SJCRH30 (cell line): ENCODE measurements around the gene PAH. TPM values are rescaled to one million over a fixed set of nuclear protein-coding genes. Genes with fewer than 3 reads are reported as not detected.
"Not testable (repeated sequence)": the region's sequence is repeated elsewhere in the genome, so short reads cannot be mapped to it uniquely, and the experiment has no call there.

Source experiments
- DNase-seq, 2 experiments: peaks; one replicate each; pipeline ENCODE4 v3.0.0-alpha.2; 2015 to 2020
- H3K27ac ChIP-seq: fragments of 250-450 bp; sonication (Bioruptor Pico); 2 replicates; pipeline ENCODE4 v1.5.1; 2020; ENCODE audit warnings: mild to moderate bottlenecking, moderate library complexity
- H3K27me3 ChIP-seq: fragments of 250-450 bp; sonication (Bioruptor Pico); 2 replicates; pipeline ENCODE4 v1.5.1; 2020; ENCODE audit warnings: mild to moderate bottlenecking, moderate library complexity
- H3K36me3 ChIP-seq: fragments of 250-450 bp; sonication (Bioruptor Pico); 2 replicates; pipeline ENCODE4 v1.5.1; 2020; ENCODE audit warnings: mild to moderate bottlenecking, moderate library complexity
- H3K4me1 ChIP-seq: fragments of 250-450 bp; sonication (Bioruptor Pico); 2 replicates; pipeline ENCODE4 v1.5.1; 2020; ENCODE audit warnings: mild to moderate bottlenecking, moderate library complexity
- H3K4me3 ChIP-seq: fragments of 250-450 bp; sonication (Bioruptor Pico); 2 replicates; pipeline ENCODE4 v1.5.1; 2020; ENCODE audit warnings: mild to moderate bottlenecking, moderate library complexity
- H3K9me3 ChIP-seq: fragments of 250-450 bp; sonication (Bioruptor Pico); replicated peaks from 2 replicates; pipeline ENCODE4 v1.5.1; 2020; ENCODE audit warnings: mild to moderate bottlenecking, moderate library complexity
- total RNA-seq: library from RNA; depleted of rRNA; stranded (reverse); fragments of >200 nt; shearing (Covaris generic); gene quantifications from 2 replicates; pipeline ENCODE4 v1.2.3, GENCODE V29; 2014

The PAH gene
- total RNA-seq, 1 experiment from 2014 or later = not detected

GRCh38 chr12:102848832-102849231, 68.2 kb downstream of the PAH start:
- no peak overlapping the region for H3K4me3 ChIP-seq
- no peak overlapping the region for H3K27ac ChIP-seq
- no peaks in the 10 kb centered on the region for H3K9me3 ChIP-seq
- H3K36me3 ChIP-seq = no peaks in the 10 kb centered on the region
- no peaks in the 10 kb centered on the region for H3K4me1 ChIP-seq
- DNase-seq = peak in 1 of 2 experiments; percentile 11
- H3K27me3 ChIP-seq = no peaks in the 10 kb centered on the region

- Histone ChIP-seq H3K27me3 (no peaks in the 10 kb centered on the region), H3K4me1 (no peaks in the 10 kb centered on the region), H3K4me3 (no peak overlapping the region), H3K9me3 (no peaks in the 10 kb centered on the region), H3K27ac (no peak overlapping the region), H3K36me3 (no peaks in the 10 kb centered on the region)
- DNase-seq = no peak
Observed at GRCh38 chr12:102847131-102847530, 69.9 kb downstream of the PAH start.

- H3K27ac ChIP-seq = no peak overlapping the region
- no peaks in the 10 kb centered on the region for H3K4me1 ChIP-seq
- DNase-seq = peak; percentile 17 to 51
- no peaks in the 10 kb centered on the region; the same call in 1 of the 2 replicates for H3K9me3 ChIP-seq
- H3K36me3 ChIP-seq = no peaks in the 10 kb centered on the region
- H3K27me3 ChIP-seq = no peaks in the 10 kb centered on the region
- H3K4me3 ChIP-seq = no peak overlapping the region
Observed at GRCh38 chr12:102833687-102834441, 83.2 kb downstream of the PAH start.

- DNase-seq, H3K4me3 ChIP-seq, H3K36me3 ChIP-seq, H3K4me1 ChIP-seq, H3K9me3 ChIP-seq, H3K27ac ChIP-seq, H3K27me3 ChIP-seq: not testable (repeated sequence)
Observed at GRCh38 chr12:102832826-102833225, 84.2 kb downstream of the PAH start.

- Histone ChIP-seq H3K36me3 (no peaks in the 10 kb centered on the region), H3K27ac (no peak overlapping the region), H3K4me3 (no peak overlapping the region), H3K9me3 (no peaks in the 10 kb centered on the region), H3K4me1 (no peaks in the 10 kb centered on the region), H3K27me3 (no peaks in the 10 kb centered on the region)
- DNase-seq = peak; percentile 32 to 37
Observed at GRCh38 chr12:102824218-102824835, 92.7 kb downstream of the PAH start.

DNA sequence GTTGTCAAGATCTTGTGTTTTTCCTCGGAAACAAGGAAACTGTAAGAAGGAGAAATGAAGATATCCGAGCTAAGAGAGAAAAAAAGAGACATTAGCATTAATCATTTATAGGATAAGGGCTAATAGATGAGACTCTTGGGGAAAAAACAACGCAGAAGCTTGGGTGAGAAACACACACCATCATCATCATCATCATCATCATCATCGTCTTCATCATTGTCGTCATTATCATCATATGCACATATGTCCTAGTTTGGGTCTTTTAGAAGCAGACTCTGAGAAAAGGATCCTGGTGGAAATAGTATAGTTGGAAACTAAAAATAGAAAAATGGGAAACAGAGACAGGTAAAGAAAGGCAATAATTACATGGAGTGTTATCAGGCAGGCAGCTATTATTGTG, 95.9 kb downstream of the PAH start:
- Histone ChIP-seq H3K9me3 (no peaks in the 10 kb centered on the region), H3K27me3 (no peaks in the 10 kb centered on the region), H3K4me1 (no peaks in the 10 kb centered on the region), H3K27ac (no peak overlapping the region), H3K4me3 (no peak overlapping the region), H3K36me3 (no peaks in the 10 kb centered on the region)
- DNase-seq = no peak

DNA sequence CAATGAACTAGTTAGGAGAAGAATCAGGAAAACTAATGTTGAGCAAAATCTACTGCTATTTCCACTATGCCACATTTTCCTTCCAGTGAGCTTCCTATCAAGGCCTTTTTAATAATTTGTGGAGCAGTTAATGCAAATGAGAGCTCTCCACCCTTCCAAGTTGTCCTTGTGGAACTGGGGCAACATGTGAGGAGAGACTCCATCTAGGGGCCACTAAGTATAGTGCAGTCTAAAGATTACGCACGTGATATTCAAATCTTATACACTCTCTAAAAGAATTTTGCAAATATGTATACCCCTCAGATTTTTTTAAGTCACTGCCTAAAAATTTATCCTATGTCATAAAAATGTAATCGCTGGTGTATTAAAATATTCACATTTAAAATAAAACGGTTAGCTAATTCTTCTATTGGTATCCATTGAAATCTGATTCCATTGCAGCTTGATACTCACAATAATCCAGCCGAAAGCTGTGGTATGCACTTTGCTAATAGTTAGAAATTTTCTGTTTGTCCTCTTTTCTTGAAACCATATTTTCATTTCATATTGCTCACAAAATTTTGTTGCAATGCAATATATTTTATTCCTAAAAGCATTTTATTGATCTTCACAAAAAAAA, 100.1 kb downstream of the PAH start:
- no peaks in the 10 kb centered on the region for H3K4me1 ChIP-seq
- H3K27ac ChIP-seq = no peak overlapping the region
- peak in 1 of 2 experiments; percentile 55 for DNase-seq
- H3K9me3 ChIP-seq = no peaks in the 10 kb centered on the region
- H3K27me3 ChIP-seq = no peaks in the 10 kb centered on the region
- no peaks in the 10 kb centered on the region for H3K36me3 ChIP-seq
- no peak overlapping the region for H3K4me3 ChIP-seq

GRCh38 chr12:102814691-102815367, 102.2 kb downstream of the PAH start:
- Histone ChIP-seq H3K4me1 (no peaks in the 10 kb centered on the region), H3K36me3 (no peaks in the 10 kb centered on the region), H3K4me3 (no peak overlapping the region), H3K27me3 (no peaks in the 10 kb centered on the region), H3K27ac (no peak overlapping the region), H3K9me3 (no peaks in the 10 kb centered on the region)
- no peak for DNase-seq

DNA sequence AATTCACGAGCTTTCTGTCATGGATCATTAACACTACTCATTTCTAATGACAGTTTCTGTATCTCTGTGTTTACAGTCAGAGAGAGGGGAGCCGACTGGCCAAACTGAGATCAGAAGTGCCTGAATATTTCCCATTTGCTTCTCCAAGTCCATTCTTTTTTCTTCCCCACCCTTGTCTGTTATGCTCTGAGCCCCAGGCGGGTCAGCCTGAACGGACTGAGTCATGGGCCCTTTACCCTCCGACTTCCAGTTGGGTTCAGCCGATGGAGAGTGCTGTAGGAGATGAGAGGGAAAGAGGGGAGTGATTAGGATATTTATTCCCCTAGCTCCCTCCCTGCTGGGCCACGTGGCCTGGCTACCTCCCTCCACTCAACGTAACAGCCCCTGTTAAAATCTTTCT, 104.7 kb downstream of the PAH start:
- no peaks in the 10 kb centered on the region for H3K9me3 ChIP-seq
- H3K36me3 ChIP-seq = no peaks in the 10 kb centered on the region
- H3K27ac ChIP-seq = no peak overlapping the region
- no peak for DNase-seq
- H3K4me3 ChIP-seq = no peak overlapping the region
- no peaks in the 10 kb centered on the region for H3K27me3 ChIP-seq
- no peaks in the 10 kb centered on the region for H3K4me1 ChIP-seq

DNA sequence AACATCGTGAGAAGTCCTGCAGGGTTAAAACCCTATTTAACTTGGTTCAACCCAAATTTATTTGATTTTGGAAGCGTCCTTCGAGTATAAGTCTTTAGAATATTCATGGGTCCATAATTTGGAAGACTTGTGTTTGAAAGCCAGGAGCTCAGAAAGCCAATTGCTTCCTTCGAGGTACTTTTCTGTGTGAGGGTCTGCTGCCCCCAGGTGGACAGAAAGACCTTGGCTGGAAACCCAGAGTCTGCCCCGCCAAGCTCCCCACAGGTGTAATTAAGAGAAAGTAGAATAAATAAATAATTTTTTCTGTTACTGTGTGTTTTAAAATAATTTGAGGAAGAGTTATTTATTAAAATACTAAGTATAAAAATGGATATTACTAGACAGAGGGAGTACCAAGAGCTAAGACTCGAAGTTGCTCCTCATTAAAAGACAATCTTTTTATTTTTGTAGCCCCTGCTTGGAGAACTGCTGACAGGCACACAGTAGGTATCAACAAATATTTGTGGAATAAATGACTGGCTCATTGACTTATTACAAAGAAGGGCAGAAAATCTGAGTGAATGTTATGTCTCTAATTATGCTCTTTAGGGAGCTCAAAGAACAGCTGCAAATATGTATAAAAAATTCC, 105.8 kb downstream of the PAH start:
- H3K27ac ChIP-seq = no peak overlapping the region
- H3K36me3 ChIP-seq = no peaks in the 10 kb centered on the region
- no peaks in the 10 kb centered on the region for H3K27me3 ChIP-seq
- DNase-seq = peak; percentile 11 to 40
- H3K4me3 ChIP-seq = no peak overlapping the region
- no peaks in the 10 kb centered on the region for H3K9me3 ChIP-seq
- no peaks in the 10 kb centered on the region for H3K4me1 ChIP-seq

DNA sequence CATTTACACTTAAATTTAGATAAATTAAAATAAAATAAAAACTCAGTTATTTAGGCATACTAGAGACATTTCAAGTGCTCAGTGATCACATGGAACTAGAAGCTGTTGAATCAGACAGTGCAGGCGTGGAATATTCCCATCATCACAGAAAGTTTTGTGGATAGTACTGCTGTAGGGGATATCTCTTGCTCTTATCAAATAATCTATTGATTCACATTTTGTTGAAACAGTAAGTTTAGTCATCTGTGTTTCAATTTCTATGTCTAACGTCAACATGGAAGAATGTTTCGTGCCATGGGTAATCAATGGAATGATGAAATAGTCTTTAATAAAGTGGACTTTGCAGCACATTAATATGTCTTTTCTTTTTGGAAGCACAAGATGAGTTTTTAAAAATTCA, 108.6 kb downstream of the PAH start:
- H3K27me3 ChIP-seq = no peaks in the 10 kb centered on the region
- DNase-seq = no peak
- H3K36me3 ChIP-seq = no peaks in the 10 kb centered on the region
- H3K4me1 ChIP-seq = no peaks in the 10 kb centered on the region
- H3K4me3 ChIP-seq = no peak overlapping the region
- no peaks in the 10 kb centered on the region for H3K9me3 ChIP-seq
- no peak overlapping the region for H3K27ac ChIP-seq

DNA sequence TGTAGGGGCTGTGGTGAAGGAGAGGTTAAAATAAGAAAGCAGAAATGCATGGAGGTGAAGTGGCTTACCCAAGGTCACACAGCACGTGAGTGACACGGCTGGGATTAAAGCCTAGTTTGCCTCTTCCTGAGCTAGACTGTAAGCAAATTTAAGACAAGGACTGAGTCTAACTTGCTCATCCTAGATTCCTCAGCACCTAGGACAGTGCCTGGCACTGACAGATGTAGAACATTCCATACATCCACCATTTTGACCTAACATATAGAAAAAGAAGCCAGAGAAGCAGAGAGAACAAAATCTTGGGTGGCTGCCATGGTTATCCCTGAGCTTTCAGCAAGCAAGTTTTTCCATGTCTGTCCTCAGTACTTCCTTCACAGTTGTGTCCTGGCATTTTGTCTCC, 110.5 kb downstream of the PAH start:
- DNase-seq = no peak
- Histone ChIP-seq H3K27ac (no peak overlapping the region), H3K27me3 (no peaks in the 10 kb centered on the region), H3K4me3 (no peak overlapping the region), H3K4me1 (no peaks in the 10 kb centered on the region), H3K9me3 (no peaks in the 10 kb centered on the region), H3K36me3 (no peaks in the 10 kb centered on the region)

- no peaks in the 10 kb centered on the region for H3K36me3 ChIP-seq
- no peak overlapping the region for H3K4me3 ChIP-seq
- DNase-seq = no peak
- no peaks in the 10 kb centered on the region for H3K9me3 ChIP-seq
- H3K27ac ChIP-seq = no peak overlapping the region
- H3K4me1 ChIP-seq = no peaks in the 10 kb centered on the region
- no peaks in the 10 kb centered on the region for H3K27me3 ChIP-seq
Observed at GRCh38 chr12:102806110-102806509, 110.9 kb downstream of the PAH start.

DNA sequence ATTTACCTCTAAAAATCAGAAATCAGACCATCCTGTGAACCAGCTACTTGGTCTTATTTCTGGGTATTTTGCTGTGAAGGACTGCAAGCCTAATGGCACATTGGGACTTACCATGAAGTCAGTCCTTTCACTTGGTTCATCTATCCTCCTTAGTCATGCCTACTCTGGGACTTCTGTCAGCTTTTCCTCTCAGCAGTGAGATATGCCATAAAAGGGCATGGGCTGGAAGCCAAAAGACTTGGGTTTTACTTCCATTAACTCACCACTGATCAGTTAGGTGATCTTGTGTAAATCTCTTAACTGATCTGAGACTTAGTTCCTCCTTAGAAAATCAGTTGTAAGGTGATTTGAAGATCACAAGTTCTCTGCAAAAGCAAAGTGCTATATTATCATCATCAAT, 116.5 kb downstream of the PAH start:
- H3K4me1 ChIP-seq = no peaks in the 10 kb centered on the region
- H3K4me3 ChIP-seq = no peak overlapping the region
- H3K27me3 ChIP-seq = no peaks in the 10 kb centered on the region
- H3K36me3 ChIP-seq = no peaks in the 10 kb centered on the region
- no peaks in the 10 kb centered on the region for H3K9me3 ChIP-seq
- DNase-seq = no peak
- no peak overlapping the region for H3K27ac ChIP-seq

GRCh38 chr12:102799229-102799628, 117.8 kb downstream of the PAH start:
- Histone ChIP-seq H3K4me1 (no peaks in the 10 kb centered on the region), H3K27ac (no peak overlapping the region), H3K4me3 (no peak overlapping the region)

More at GRCh38 chr12:102799229-102799628, 117.8 kb downstream of the PAH start:
- DNase-seq = no peak
- H3K9me3 ChIP-seq = no peaks in the 10 kb centered on the region
- no peaks in the 10 kb centered on the region for H3K27me3 ChIP-seq
- no peaks in the 10 kb centered on the region for H3K36me3 ChIP-seq
